GM19438 (cell line): ENCODE results near the gene NCLN.
"Not testable (repeated sequence)": the region's sequence is repeated elsewhere in the genome, so short reads cannot be mapped to it uniquely, and the experiment has no call there.

Source experiments
- ATAC-seq: cut with Tn5 transposase; IDR thresholded peaks from one replicate; pipeline ENCODE4 v1.9.1; 2021; ENCODE audit warnings: low read depth; ENCODE audit not compliant: unreplicated experiment

NCLN gene

GRCh38 chr19:3178973-3179738, 6.6 kb upstream of the NCLN start:
- ATAC-seq = no peak

GRCh38 chr19:3179739-3180293, 5.9 kb upstream of the NCLN start:
- no peak for ATAC-seq

GRCh38 chr19:3183721-3184641, 1.7 kb upstream of the NCLN start:
- no peak for ATAC-seq

- ATAC-seq = no peak
These were observed 776 bp upstream of the NCLN start for GRCh38 chr19:3184847-3185460.

- ATAC-seq = peak; percentile 16
These were observed 494 bp downstream of the NCLN start for GRCh38 chr19:3186160-3186688.

GRCh38 chr19:3186891-3187661, 1.3 kb downstream of the NCLN start:
- no peak for ATAC-seq

GRCh38 chr19:3187662-3188511, 2.2 kb downstream of the NCLN start:
- ATAC-seq = no peak

GRCh38 chr19:3188627-3189596, 3.2 kb downstream of the NCLN start:
- ATAC-seq = no peak

GRCh38 chr19:3189702-3190469, 4.2 kb downstream of the NCLN start:
- ATAC-seq = no peak

- no peak for ATAC-seq
These were observed 4.7 kb downstream of the NCLN start for GRCh38 chr19:3190470-3190770.

- no peak for ATAC-seq
These were observed 5.4 kb downstream of the NCLN start for GRCh38 chr19:3190921-3191805.

- ATAC-seq = not testable (repeated sequence)
These were observed 6.0 kb downstream of the NCLN start for GRCh38 chr19:3191806-3192104.

- ATAC-seq = no peak
These were observed 6.5 kb downstream of the NCLN start for GRCh38 chr19:3192228-3192635.

- no peak for ATAC-seq
These were observed 7.0 kb downstream of the NCLN start for GRCh38 chr19:3192684-3193083.

GRCh38 chr19:3193256-3194105, 7.8 kb downstream of the NCLN start:
- ATAC-seq = no peak
